GM13976 (cell line): Measurements from ENCODE around the gene FCN1.

ENCODE experiments used
- DNase-seq: peaks from one replicate; pipeline ENCODE4 v3.0.0; 2012; ENCODE audit warnings: low spot score
- CTCF ChIP-seq: IDR thresholded peaks from 2 replicates; pipeline ENCODE4 v1.5.1; 2012; ENCODE audit warnings: borderline replicate concordance, mild to moderate bottlenecking; ENCODE audit not compliant: insufficient read depth; ENCODE audit errors: extremely low read depth, missing control alignments, control extremely low read depth
- in situ Hi-C: fragments of 300-500 bp; cut with MboI; formaldehyde crosslinking; loops from one replicate; pipeline ENCODE4 v1.12.0; 2022; ENCODE audit warnings: low sequenced_read_pairs, mixed read lengths, inconsistent platforms; ENCODE audit not compliant: unreplicated experiment

The FCN1 gene

GRCh38 chr9:134945509-134946275 lies 28.0 kb upstream of the FCN1 start:
- DNase-seq = no peak
- no peak for TF ChIP-seq CTCF
- in situ Hi-C loops = no loop called here

GRCh38 chr9:134944916-134945315 lies 27.2 kb upstream of the FCN1 start:
- no peak for DNase-seq
- in situ Hi-C loops = no loop called here
- no peak for TF ChIP-seq CTCF

GRCh38 chr9:134944351-134944802 lies 26.7 kb upstream of the FCN1 start:
- in situ Hi-C loops = no loop called here
- TF ChIP-seq CTCF = no peak
- no peak for DNase-seq

GRCh38 chr9:134943836-134944235 lies 26.1 kb upstream of the FCN1 start:
- in situ Hi-C loops = no loop called here
- no peak for TF ChIP-seq CTCF
- no peak for DNase-seq

- TF ChIP-seq CTCF = no peak
- no peak for DNase-seq
- in situ Hi-C loops = no loop called here
These were observed 25.7 kb upstream of the FCN1 start for GRCh38 chr9:134943411-134943810.

- no peak for TF ChIP-seq CTCF
- DNase-seq = no peak
- in situ Hi-C loops = no loop called here
These were observed 25.1 kb upstream of the FCN1 start for GRCh38 chr9:134942788-134943184.
